Epithelial cell of proximal tubule (primary cell): ENCODE measurements around the gene EFR3B. TPM values are rescaled to one million over a fixed set of nuclear protein-coding genes. Genes with fewer than 3 reads are reported as not detected.

Experiments
- DNase-seq: peaks from one replicate; pipeline ENCODE4 v3.0.0-alpha.2; 2011; ENCODE audit warnings: low read depth
- H3K4me3 ChIP-seq: 2 replicates; pipeline ENCODE4 v1.5.1; 2011; ENCODE audit warnings: low read depth, mild to moderate bottlenecking, low read length
- total RNA-seq: library from RNA; depleted of rRNA; stranded (reverse); fragments of >200 nt; gene quantifications from 2 replicates; pipeline ENCODE4 v1.2.3, GENCODE V29; 2015
- TF ChIP-seq, protein P1 (sequence below): conservative IDR thresholded peaks from 2 replicates; pipeline ENCODE4 v1.5.1; 2012; ENCODE audit warnings: low read depth, mild to moderate bottlenecking, low read length

Gene EFR3B
- total RNA-seq, 1 donor from 2014 or later = 2.6 TPM

DNA sequence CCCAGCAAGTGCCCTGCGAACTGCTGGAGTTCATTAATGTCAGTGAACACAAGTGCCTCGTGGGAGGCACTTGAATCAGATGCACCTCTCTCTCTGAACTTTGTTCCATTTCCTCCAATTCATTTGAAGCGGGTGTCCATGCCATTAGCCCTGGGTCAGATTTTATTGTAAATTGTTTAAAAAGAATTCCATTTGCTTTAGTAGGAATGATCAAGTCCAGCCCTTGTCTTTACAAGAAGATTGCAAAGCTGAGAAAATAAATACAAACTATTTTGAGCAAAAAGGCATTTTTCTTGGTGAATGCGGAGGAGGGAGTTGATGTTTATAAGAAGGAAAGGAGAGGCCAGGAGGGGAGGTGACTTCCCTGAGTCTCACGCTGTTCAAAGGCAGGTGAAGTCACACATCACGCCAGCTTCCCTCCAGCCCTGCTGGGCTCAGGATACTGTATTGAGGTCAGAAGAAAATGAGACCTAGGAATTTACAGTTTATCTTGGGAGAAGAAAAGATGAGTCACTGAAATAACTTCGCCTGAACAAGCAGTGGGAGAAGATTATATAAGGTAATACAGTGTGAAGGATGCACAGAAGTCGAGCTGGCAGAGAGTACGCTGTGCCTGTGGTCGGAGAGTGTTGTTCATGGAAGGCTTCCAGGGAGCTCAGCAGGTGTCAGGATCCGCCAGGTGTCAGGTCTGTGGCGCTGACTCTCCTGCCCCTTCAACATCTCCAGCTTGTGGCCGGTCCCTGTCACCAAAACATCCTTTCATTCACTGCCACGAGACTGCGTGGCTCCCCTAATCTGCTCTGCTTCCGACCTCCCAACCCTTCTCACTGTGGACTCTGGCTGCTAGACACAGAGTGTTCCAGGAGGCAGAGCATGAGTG, 36.5 kb downstream of the EFR3B start:
- peak; percentile 37 for DNase-seq
- TF ChIP-seq, protein P1, sequence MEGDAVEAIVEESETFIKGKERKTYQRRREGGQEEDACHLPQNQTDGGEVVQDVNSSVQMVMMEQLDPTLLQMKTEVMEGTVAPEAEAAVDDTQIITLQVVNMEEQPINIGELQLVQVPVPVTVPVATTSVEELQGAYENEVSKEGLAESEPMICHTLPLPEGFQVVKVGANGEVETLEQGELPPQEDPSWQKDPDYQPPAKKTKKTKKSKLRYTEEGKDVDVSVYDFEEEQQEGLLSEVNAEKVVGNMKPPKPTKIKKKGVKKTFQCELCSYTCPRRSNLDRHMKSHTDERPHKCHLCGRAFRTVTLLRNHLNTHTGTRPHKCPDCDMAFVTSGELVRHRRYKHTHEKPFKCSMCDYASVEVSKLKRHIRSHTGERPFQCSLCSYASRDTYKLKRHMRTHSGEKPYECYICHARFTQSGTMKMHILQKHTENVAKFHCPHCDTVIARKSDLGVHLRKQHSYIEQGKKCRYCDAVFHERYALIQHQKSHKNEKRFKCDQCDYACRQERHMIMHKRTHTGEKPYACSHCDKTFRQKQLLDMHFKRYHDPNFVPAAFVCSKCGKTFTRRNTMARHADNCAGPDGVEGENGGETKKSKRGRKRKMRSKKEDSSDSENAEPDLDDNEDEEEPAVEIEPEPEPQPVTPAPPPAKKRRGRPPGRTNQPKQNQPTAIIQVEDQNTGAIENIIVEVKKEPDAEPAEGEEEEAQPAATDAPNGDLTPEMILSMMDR = no peak
- H3K4me3 ChIP-seq = no peak overlapping the region

DNA sequence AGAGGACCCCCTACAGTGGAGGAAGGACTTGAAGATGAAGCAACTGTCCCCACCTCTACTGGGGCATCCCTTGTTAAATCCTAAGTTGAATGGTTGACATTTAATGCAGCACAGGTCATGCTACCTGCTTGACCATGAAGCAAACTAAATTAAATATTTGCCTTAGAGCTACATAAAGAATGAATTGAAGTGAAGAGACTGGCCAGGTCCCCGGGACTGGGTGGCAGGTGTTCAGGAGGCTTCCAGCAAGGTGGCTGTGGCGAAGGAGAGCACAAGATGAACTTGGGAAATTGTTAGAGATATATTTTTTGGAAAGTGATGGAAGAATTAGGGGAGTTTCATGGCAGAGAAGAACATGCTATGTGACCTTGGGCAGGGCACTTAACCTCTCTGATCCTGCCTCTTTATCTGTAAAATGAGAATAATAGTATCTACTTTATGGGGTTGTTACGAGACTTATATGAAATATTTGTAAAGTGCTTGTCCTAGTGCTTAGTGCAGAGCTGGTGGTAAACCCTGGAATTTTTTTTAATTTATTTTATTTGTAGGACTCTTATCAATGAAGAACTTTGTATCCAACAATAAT, 37.3 kb downstream of the EFR3B start:
- H3K4me3 ChIP-seq = no peak overlapping the region
- TF ChIP-seq, protein P1 = no peak
- no peak for DNase-seq

DNA sequence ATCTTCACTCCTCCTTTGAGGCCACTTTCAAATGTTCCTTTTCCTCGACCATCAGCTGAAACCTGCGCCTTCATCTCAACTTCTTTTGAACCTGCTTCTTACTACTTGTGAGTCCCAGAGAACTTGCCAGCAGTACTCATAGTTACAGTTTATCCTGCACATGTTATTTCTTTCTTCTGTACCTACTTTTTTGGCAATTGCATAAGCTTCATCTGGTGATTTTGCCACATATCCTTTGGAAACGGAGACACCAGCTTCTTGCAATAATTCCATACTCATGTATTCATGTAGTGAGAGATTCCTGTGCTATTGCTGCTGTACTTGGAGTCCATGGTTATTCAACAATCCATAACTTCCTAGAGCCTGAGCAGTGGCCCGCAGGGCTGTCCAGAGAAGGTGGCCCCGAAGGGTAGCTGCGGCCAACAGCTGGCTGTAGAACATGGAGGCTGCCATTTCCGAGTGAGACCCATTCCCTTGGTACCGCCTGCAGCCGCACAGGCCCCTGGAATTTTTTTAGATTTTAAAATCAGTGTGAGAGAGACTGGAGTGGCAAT, 39.4 kb downstream of the EFR3B start:
- H3K4me3 ChIP-seq = no peak overlapping the region
- TF ChIP-seq, protein P1 = no peak
- no peak for DNase-seq

DNA sequence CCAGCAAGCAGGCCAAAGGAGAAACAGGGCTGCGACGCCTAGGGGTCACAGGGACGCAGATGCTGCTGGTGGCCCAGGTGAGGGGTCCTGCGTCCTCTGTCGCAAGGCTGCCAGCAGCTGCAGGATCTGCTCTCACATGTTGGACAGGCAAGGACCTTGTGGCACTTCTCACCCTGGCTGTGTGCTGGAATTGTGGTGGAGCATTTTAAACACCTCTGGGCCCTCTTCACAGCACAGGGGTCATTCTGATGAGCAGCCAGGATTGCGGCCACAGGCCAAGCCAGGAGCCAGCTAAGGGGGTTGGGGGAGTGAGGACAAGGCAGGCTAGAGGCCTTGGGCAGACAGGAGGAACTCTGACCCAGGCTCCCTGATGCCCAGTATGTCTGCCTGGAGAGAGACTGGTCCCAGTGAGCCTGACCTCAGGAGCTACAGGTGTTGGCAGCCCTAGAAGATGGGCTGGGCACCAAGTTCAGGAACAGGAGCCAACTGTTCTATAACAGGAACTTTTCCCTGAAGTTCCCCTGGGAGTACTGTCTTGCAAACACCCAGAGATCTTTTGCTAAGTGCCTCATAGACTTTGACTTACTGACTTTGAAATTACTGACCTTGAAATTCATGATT, 40.2 kb downstream of the EFR3B start:
- TF ChIP-seq, protein P1 = no peak
- H3K4me3 ChIP-seq = no peak overlapping the region
- no peak for DNase-seq

DNA sequence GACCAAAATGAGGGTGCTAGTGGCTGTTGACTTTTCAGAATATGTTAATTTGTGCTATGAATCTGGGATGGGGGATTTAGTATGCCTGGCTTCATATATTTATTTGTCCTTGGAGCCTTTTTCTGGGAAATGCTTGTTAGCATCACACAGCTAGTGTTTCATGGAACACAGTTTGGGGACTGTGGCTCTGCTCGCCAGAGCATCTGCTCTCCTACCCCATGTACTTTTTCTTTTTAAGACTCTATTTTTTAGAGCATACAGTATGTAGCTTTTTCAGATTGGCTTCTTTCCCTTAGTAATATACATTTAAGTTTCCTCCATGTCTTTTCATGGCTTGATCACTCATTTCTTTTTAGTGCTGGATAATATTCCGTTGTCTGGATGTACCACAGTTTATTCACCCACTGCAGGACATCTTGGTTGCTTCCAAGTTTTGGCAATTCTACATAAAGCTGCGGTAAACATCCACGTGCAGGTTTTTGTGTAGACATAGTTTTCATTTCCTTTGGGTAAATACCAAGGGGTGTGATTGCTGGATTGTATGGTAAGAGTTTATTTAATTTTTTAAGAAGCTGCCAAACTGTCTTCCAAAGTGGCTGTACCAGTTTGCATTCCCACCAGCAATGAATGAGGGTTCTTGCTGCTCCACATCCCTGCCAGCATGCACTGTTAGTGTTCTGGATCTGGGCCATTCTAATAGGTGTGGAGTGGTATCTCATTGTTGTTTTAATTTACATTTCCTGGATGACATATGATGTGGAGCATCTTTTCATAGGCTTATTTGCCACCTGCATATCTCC, 44.1 kb downstream of the EFR3B start:
- no peak for DNase-seq
- TF ChIP-seq, protein P1 = no peak

DNA sequence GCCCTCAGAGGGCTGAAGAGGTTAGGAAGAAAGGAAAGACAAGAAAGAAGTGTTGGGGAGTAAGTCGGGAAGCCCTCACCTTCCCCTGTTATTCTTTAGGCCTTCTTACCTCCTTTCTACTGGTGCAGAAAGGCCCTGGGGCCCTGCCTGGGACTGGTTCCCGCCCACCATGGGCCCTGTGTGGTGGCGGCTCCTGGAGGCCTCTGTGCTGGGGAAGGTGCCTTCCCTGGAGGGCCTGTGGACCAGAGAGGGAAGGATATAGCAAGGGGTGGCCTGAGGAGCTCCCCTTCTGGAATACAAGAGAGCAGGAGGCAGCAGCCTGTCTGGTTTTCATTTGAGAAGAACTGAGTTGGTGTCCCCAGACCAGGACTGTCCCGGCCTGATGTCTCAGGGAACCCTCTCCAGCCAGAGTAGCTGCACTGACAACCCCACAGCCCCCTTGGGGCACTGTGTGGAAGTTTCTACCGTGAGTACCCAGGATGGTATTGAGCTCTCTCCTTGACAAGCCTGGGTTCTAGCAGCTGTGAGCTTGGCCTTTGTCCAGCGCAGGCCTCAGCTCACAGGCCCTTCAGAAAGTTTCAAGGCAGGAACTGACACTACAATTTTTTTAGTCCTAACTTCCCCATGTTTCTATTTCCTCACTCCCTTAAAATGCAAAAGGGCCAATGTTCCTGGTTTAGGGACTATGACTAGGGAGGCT, 47.1 kb downstream of the EFR3B start:
- TF ChIP-seq, protein P1 = no peak
- H3K4me3 ChIP-seq = no peak overlapping the region
- DNase-seq = no peak

More for the DNA sequence above, 44.1 kb downstream of the EFR3B start:
- H3K4me3 ChIP-seq = no peak overlapping the region
